ENCODE measurements around the gene SLCO4C1.
A peak's percentile ranks its signal among the peaks of the same experiment; 100 is the strongest.
"Not testable (repeated sequence)": the region's sequence is repeated elsewhere in the genome, so short reads cannot be mapped to it uniquely, and the experiment has no call there.

Gene SLCO4C1, protein sequence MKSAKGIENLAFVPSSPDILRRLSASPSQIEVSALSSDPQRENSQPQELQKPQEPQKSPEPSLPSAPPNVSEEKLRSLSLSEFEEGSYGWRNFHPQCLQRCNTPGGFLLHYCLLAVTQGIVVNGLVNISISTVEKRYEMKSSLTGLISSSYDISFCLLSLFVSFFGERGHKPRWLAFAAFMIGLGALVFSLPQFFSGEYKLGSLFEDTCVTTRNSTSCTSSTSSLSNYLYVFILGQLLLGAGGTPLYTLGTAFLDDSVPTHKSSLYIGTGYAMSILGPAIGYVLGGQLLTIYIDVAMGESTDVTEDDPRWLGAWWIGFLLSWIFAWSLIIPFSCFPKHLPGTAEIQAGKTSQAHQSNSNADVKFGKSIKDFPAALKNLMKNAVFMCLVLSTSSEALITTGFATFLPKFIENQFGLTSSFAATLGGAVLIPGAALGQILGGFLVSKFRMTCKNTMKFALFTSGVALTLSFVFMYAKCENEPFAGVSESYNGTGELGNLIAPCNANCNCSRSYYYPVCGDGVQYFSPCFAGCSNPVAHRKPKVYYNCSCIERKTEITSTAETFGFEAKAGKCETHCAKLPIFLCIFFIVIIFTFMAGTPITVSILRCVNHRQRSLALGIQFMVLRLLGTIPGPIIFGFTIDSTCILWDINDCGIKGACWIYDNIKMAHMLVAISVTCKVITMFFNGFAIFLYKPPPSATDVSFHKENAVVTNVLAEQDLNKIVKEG

DNA sequence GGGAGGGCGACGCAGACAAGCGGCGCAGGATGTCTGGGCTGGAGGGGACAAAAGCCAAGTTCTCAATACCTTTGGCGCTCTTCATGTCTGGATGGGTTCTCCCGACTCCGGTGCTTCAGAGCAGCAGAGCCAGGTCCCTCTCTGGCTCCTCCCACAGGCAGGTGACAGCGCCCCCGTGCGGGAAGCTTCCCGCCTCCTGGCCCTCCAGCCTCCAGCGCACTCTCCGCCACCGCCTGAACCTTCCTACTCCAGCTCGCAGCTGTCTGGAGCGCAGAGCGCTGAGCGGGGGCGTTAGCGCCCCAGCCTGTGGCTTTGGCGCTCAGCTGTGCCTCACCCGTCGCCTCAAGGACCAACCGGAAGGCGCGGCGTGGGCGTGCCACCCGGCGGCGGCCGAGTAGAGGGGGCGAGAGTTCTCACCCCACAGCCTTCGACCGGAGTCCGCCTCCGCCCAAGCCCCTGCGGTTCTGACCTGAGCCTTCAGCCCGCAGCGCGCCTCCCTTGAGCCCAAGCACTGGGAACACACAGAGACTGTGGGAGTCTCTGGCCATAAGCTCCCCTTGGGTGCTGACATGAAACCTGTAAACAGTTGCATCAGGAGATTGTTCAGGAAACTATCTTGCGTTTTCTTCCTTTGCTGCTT is at the start of gene SLCO4C1:
SLCO4C1 (minus strand) TSS at position 107 of the 640 bp plus-strand sequence; CDS start at position 85, 22 bp downstream.
- DNase-seq (ENCODE audit: low read depth in 2 of 2) = peak; percentile 25 to 51

- DNase-seq (ENCODE audit: low read depth in 2 of 2) = no peak
Measured at GRCh38 chr5:102341681-102342288, 45.7 kb upstream of the SLCO4C1 start.

GRCh38 chr5:102324714-102325113 is 28.6 kb upstream of the SLCO4C1 start:
- no peak for DNase-seq (ENCODE audit: low read depth in 2 of 2)

DNA sequence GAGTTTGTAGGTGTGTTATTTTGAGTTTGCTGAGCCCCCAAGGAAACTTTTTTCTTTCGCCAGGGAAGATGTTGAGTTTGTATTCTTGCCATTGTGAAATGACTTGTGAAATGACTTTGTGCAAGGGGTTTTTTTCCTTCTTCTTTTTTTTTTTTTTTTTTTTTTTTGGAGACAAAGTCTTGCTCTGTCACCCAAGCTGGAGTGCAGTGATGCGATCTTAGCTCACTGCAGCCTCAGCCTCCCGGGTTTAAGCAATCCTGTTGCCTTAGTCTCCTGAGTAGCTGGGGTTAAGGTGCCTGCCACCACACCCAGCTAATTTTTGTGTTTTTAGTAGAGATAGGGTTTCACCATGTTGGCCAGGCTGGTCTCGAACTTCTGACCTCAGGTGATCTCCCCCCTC is 22.7 kb upstream of the SLCO4C1 start:
- not testable (repeated sequence) for DNase-seq (ENCODE audit: low read depth in 2 of 2)

- DNase-seq (ENCODE audit: low read depth in 2 of 2) = no peak
Measured at GRCh38 chr5:102314328-102314727, 18.2 kb upstream of the SLCO4C1 start.

DNA sequence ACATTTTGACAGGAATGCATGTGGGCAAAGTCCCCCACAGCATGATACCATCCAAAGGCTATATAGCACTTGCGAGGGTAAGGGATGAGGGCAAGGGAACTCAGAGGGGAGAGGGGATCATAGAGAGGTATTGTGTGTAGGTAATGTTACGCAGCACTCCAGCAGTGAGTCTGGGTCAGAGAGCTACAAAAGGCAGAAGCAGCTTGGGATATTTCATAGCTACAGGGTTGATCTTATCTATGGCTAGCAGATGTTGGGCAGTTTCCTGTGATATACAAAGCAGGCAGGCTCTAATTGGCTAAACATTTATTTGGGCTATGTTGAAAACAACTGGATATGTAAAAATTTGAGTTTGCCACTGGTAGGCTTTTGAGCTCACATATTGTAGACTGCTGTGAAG is 17.8 kb upstream of the SLCO4C1 start:
- DNase-seq (ENCODE audit: low read depth in 2 of 2) = no peak

GRCh38 chr5:102312586-102313370 is 16.7 kb upstream of the SLCO4C1 start:
- no peak for DNase-seq (ENCODE audit: low read depth in 2 of 2)

DNA sequence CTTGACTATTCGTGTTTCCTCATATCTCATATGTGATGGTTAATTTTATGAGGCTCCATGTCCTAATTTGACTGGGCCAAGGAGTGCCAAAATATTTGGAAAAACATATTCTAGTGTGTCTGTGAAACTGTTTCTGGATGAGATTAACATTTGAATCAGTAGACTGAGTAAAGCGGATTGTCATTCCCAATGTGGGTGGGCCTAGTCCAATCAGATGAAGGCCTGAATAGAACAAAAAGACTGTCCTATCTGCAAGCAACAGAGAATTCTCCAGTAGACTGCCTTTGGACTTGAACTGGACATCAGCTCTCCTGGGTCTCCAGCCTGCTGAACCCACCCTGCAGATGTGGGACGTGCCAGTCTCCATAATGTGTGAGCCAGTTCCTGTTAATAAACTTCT is 13.5 kb upstream of the SLCO4C1 start:
- no peak for DNase-seq (ENCODE audit: low read depth in 2 of 2)

GRCh38 chr5:102307232-102307631 is 11.1 kb upstream of the SLCO4C1 start:
- DNase-seq (ENCODE audit: low read depth in 2 of 2) = no peak

DNA sequence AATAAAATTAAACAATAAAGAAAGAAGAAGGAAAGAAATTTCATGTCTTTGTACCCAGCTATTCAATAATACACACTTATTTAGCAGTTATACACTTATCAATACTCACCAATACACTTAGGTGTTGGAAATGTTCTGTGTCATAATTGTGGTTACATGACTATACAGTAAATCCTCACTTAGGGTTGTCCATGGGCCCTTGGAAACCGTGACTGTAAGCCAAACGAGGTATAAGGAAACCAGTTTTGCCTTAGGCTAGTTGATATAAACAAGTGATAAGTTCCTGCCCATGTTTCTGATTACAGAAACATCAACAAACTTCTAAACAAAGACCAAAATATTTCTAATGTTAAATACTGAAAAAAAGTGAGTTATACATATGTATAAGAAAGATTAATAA is 10.0 kb upstream of the SLCO4C1 start:
- no peak for DNase-seq (ENCODE audit: low read depth in 2 of 2)

GRCh38 chr5:102295534-102296177 is 428 bp downstream of the SLCO4C1 start:
- no peak for DNase-seq (ENCODE audit: low read depth in 2 of 2)

DNA sequence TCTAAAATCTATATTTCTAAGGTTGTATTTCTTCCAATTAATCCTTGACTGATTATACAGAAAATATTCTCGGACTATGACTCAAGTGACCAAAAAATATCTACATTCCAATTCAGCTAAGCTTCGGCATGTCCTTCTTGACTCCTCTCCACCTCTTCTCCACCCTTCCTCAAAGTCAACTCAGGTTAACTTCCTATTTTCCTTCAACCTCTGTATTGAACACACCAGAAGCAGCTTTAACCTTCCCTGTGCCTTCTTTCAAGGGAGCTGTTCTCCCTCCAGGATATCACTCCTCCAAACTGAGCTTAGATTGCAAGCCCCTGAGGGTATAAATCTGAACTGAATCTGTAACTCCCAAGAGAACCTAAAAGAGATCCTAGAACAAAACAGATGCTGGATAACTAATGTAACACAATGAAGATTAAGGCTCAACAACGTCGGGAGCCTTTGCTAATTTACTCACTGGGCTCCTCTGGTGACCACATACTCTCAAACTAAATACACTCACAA is 1.1 kb downstream of the SLCO4C1 start:
- no peak for DNase-seq (ENCODE audit: low read depth in 2 of 2)

GRCh38 chr5:102290004-102290403 is 6.1 kb downstream of the SLCO4C1 start:
- no peak for DNase-seq (ENCODE audit: low read depth in 2 of 2)

GRCh38 chr5:102289251-102289899 is 6.7 kb downstream of the SLCO4C1 start:
- DNase-seq (ENCODE audit: low read depth in 2 of 2) = no peak

DNA sequence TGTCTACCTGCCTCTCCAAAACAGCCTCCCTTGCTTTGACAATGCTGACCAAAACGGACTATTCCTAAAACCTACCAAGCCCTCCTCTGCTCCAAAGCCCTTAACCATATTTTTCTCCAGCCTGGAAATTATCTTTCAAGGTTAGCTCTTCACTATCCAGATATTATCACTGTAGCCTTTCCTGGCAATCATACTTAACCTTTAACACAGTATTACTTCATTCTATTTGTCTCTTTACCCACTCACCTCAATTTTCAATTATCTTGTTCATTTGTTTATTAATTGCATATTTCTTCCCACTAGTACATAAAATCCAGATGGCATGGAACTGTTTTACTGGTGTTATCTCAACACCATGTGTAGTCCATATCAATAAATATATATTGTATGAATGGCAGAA is 7.5 kb downstream of the SLCO4C1 start:
- DNase-seq (ENCODE audit: low read depth in 2 of 2) = no peak

- DNase-seq (ENCODE audit: low read depth in 2 of 2) = no peak
Measured at GRCh38 chr5:102286476-102286875, 9.6 kb downstream of the SLCO4C1 start.

DNA sequence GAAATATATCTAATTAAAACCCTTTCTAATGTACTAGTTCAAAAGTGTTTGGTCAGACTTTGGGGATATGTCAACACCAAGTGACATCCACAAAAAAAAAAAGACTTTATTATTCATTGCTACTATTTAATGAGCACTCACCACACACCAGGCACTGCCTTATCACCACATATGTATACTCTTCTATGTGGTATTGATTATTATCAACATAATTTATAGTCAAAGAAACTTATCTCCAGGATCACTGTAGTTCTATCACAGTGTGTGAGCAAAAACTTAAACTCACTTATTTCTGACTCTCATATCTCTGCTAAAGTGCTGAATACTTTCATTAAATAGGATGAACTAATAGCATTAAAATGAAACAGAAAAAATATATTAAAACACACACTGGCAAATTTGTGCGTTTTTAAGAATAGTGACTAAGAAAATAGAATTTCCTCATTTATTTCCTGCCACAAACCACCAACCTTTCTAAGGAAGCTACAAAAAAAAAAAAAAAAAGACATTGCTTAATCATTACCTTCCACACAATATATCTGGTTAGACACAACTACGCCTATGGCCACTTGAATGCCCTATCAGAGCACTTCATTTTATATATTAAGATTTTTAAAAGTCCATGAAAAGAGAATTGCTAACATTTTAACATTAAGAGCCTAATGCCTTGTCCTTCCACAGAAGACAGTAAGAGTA is 12.8 kb downstream of the SLCO4C1 start:
- no peak for DNase-seq (ENCODE audit: low read depth in 2 of 2)

- no peak for DNase-seq (ENCODE audit: low read depth in 2 of 2)
Measured at GRCh38 chr5:102279711-102280110, 16.4 kb downstream of the SLCO4C1 start.

- DNase-seq (ENCODE audit: low read depth in 2 of 2) = no peak
Measured at GRCh38 chr5:102278231-102278630, 17.9 kb downstream of the SLCO4C1 start.

- no peak for DNase-seq (ENCODE audit: low read depth in 2 of 2)
Measured at GRCh38 chr5:102277144-102277543, 18.9 kb downstream of the SLCO4C1 start.
